Nephron (organoid): ENCODE data around the gene C11orf24.
A peak's percentile ranks its signal among the peaks of the same experiment; 100 is the strongest.

Experiments used
- H3K27ac Mint-ChIP-seq, 3 experiments: 2 replicates each; pipeline ENCODE4 v1.8.0; 2020; ENCODE audit warnings: mixed read lengths in 3 of 3, mild to moderate bottlenecking in 2 of 3, moderate library complexity in 1 of 3
- H3K27me3 Mint-ChIP-seq: 2 replicates; pipeline ENCODE4 v1.8.0; 2021; ENCODE audit warnings: low read depth, mild to moderate bottlenecking, moderate library complexity, mixed read lengths
- H3K36me3 Mint-ChIP-seq: 2 replicates; pipeline ENCODE4 v1.8.0; 2020; ENCODE audit warnings: low read depth, mixed read lengths
- H3K4me1 Mint-ChIP-seq: 2 replicates; pipeline ENCODE4 v1.8.0; 2020; ENCODE audit warnings: mixed read lengths
- H3K4me3 Mint-ChIP-seq, 3 experiments: 2 replicates each; pipeline ENCODE4 v1.8.0; 2020; ENCODE audit warnings: mild to moderate bottlenecking in 3 of 3, mixed read lengths in 3 of 3, moderate library complexity in 2 of 3
- H3K9me3 Mint-ChIP-seq: 2 replicates; pipeline ENCODE4 v1.8.0; 2020; ENCODE audit warnings: mixed read lengths
- CTCF ChIP-seq, 3 experiments: fragments of 200-600 bp; sonication (generic); IDR thresholded peaks; one replicate each; pipeline ENCODE4 v1.5.0; 2021; ENCODE audit warnings: antibody characterized with exemption in 3 of 3; ENCODE audit not compliant: unreplicated experiment in 3 of 3

Gene C11orf24

GRCh38 chr11:68308068-68308467 lies 36.3 kb upstream of the C11orf24 start:
- H3K27ac Mint-ChIP-seq: no peak overlapping the region
- peak overlapping the region in 1 of 3 experiments; percentile 20 for H3K4me3 Mint-ChIP-seq
- peaks cover 19% of the 10 kb centered on the region for H3K4me1 Mint-ChIP-seq
- H3K36me3 Mint-ChIP-seq: no peaks in the 10 kb centered on the region
- H3K27me3 Mint-ChIP-seq: peaks cover 18% of the 10 kb centered on the region
- H3K9me3 Mint-ChIP-seq: no peaks in the 10 kb centered on the region
- no peak for TF ChIP-seq CTCF (IDR thresholded peaks at IDR 0.05; ENCODE audit: unreplicated experiment in 3 of 3)

GRCh38 chr11:68306636-68307035 lies 34.9 kb upstream of the C11orf24 start:
- H3K36me3 Mint-ChIP-seq: no peaks in the 10 kb centered on the region
- no peak for TF ChIP-seq CTCF (IDR thresholded peaks at IDR 0.05; ENCODE audit: unreplicated experiment in 3 of 3)
- peaks cover 18% of the 10 kb centered on the region for H3K27me3 Mint-ChIP-seq
- no peaks in the 10 kb centered on the region for H3K9me3 Mint-ChIP-seq
- peak overlapping the region in 1 of 3 experiments; percentile 61 for H3K27ac Mint-ChIP-seq
- H3K4me3 Mint-ChIP-seq: peak overlapping the region in 1 of 3 experiments; percentile 27
- peaks cover 26% of the 10 kb centered on the region for H3K4me1 Mint-ChIP-seq

GRCh38 chr11:68303982-68304780 lies 32.4 kb upstream of the C11orf24 start:
- H3K4me3 Mint-ChIP-seq: no peak overlapping the region
- H3K36me3 Mint-ChIP-seq: no peaks in the 10 kb centered on the region

GRCh38 chr11:68303083-68303482 lies 31.3 kb upstream of the C11orf24 start:
- no peaks in the 10 kb centered on the region for H3K36me3 Mint-ChIP-seq
- no peak overlapping the region for H3K4me3 Mint-ChIP-seq
- H3K27me3 Mint-ChIP-seq: peaks cover 7% of the 10 kb centered on the region
- H3K4me1 Mint-ChIP-seq: peaks cover 8% of the 10 kb centered on the region
- H3K27ac Mint-ChIP-seq: no peak overlapping the region
- no peak for TF ChIP-seq CTCF (IDR thresholded peaks at IDR 0.05; ENCODE audit: unreplicated experiment in 3 of 3)
- H3K9me3 Mint-ChIP-seq: no peaks in the 10 kb centered on the region

More at GRCh38 chr11:68303982-68304780, 32.4 kb upstream of the C11orf24 start:
- Mint-ChIP-seq H3K9me3 (no peaks in the 10 kb centered on the region), H3K4me1 (peaks cover 8% of the 10 kb centered on the region), H3K27me3 (peaks cover 7% of the 10 kb centered on the region), H3K27ac (no peak overlapping the region)
- TF ChIP-seq CTCF (IDR thresholded peaks at IDR 0.05; ENCODE audit: unreplicated experiment in 3 of 3): no peak

GRCh38 chr11:68302670-68303069 lies 30.9 kb upstream of the C11orf24 start:
- Mint-ChIP-seq H3K36me3 (no peaks in the 10 kb centered on the region), H3K4me3 (no peak overlapping the region), H3K4me1 (peaks cover 8% of the 10 kb centered on the region), H3K27ac (peak overlapping the region in 1 of 3 experiments; percentile 52), H3K27me3 (peaks cover 11% of the 10 kb centered on the region), H3K9me3 (no peaks in the 10 kb centered on the region)
- no peak for TF ChIP-seq CTCF (IDR thresholded peaks at IDR 0.05; ENCODE audit: unreplicated experiment in 3 of 3)

GRCh38 chr11:68302256-68302655 lies 30.5 kb upstream of the C11orf24 start:
- Mint-ChIP-seq H3K9me3 (no peaks in the 10 kb centered on the region), H3K27me3 (peaks cover 13% of the 10 kb centered on the region), H3K36me3 (no peaks in the 10 kb centered on the region), H3K4me1 (peaks cover 8% of the 10 kb centered on the region), H3K4me3 (no peak overlapping the region), H3K27ac (peak overlapping the region in 1 of 3 experiments; percentile 52)
- TF ChIP-seq CTCF (IDR thresholded peaks at IDR 0.05; ENCODE audit: unreplicated experiment in 3 of 3): no peak
